ENCODE results near the gene SHMT2. TPM values are rescaled to one million over a fixed set of nuclear protein-coding genes. Genes with fewer than 3 reads are reported as not detected.

SHMT2 gene
- total RNA-seq, 2 donors from 2014 or later, result 76.7 to 134 TPM

DNA sequence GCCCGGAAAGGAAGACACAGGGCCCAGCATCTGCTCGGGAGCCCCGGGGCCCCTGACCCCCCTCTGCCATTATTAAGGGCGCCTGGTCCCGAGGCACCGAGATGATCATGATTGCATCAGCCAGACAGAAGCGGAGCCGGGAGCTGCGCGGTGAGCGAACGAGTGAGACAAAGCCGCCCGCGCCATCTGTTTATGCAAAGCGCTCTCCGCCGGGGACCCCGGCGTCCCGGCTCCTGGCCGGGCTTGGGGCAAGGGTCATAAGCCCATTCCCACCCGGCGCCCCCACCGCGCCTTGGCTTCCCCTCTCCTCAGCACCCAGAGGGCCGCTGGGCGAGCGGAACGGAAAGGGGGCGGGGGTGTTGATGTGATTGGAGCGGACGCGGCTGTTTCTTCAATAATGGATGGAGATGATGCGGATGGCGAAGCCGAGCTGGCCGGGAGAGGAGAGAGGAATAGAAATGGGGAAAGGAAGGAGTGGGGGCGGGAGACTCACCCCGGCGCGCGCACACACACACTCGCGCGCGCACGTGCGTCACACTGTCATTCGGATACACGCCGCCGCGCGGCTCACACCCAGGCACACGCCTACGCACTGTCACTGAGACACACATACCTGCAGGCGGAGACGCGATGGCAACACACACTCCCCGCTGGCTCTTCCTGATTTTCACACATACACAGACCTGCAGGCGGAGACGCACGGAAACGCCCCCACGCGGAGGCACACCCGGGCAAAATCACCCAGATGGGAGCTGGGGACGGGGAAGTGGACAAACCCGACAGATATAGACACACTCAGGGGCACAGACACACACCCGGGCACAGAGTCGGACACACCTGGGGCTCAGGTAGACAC lies 10.8 kb downstream of the SHMT2 start:
- Histone ChIP-seq H3K4me1 (ENCODE audit: control insufficient read depth, insufficient read depth, low read length) (peaks cover 6% of the 10 kb centered on the region), H3K27me3 (ENCODE audit: control insufficient read depth, insufficient read depth, low read length, poor library complexity, severe bottlenecking) (peaks cover 88% of the 10 kb centered on the region), H3K4me3 (ENCODE audit: low read length) (peak overlapping the region; percentile 67), H3K9ac (ENCODE audit: extremely low read depth, low read length, poor library complexity, severe bottlenecking) (peak overlapping the region; percentile 15), H3K9me3 (ENCODE audit: control insufficient read depth, low read length) (no peaks in the 10 kb centered on the region), H3K36me3 (ENCODE audit: control insufficient read depth, insufficient read depth, low read length) (no peaks in the 10 kb centered on the region), H3K27ac (ENCODE audit: low read depth, low read length) (peak overlapping the region; percentile 92)
- DNase-seq, result peak; percentile 83
- no peaks in the 10 kb centered on the region for H3K9me3 Mint-ChIP-seq
- peak overlapping the region; percentile 78 for H3K27ac Mint-ChIP-seq
- no peaks in the 10 kb centered on the region for H3K36me3 Mint-ChIP-seq (ENCODE audit: low read depth)
- TF ChIP-seq, protein P1, sequence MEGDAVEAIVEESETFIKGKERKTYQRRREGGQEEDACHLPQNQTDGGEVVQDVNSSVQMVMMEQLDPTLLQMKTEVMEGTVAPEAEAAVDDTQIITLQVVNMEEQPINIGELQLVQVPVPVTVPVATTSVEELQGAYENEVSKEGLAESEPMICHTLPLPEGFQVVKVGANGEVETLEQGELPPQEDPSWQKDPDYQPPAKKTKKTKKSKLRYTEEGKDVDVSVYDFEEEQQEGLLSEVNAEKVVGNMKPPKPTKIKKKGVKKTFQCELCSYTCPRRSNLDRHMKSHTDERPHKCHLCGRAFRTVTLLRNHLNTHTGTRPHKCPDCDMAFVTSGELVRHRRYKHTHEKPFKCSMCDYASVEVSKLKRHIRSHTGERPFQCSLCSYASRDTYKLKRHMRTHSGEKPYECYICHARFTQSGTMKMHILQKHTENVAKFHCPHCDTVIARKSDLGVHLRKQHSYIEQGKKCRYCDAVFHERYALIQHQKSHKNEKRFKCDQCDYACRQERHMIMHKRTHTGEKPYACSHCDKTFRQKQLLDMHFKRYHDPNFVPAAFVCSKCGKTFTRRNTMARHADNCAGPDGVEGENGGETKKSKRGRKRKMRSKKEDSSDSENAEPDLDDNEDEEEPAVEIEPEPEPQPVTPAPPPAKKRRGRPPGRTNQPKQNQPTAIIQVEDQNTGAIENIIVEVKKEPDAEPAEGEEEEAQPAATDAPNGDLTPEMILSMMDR (conservative IDR thresholded peaks at IDR 0.05), result no peak
- 0 to 2% methylated on average over 20 to 72 of the region's 72 CpGs for WGBS, 2 experiments (ENCODE audit: insufficient coverage in 1 of 2, insufficient read length in 1 of 2)
- peaks cover 95% of the 10 kb centered on the region for H3K27me3 Mint-ChIP-seq (ENCODE audit: insufficient read depth)
- peak overlapping the region; percentile 40 for H3K4me3 Mint-ChIP-seq
- peaks cover 31% of the 10 kb centered on the region for H3K4me1 Mint-ChIP-seq

DNA sequence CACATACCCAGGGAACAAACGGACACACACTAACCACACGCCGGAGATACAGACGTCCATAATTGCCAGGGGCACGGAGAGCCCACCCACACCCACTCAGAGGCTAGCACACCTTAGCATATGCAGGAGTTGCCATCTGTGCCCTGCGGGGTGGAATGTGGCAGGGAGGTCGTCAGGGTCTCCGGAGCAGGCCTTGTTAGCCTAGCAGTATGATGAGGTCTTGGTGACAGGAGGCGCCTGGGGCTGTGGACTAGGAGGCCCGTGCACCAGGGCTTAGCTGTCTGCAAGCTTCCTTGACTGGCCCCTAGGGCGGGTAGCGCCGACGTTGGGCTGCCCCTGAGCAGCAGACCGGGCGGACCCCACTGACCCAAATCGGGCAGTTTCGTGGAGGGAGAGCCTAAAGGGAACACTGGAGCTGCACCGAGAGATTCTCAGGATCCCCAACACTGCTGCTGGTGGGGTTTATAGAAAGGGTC lies 11.5 kb downstream of the SHMT2 start:
- 12 to 17% methylated on average over 13 to 19 of the region's 19 CpGs for WGBS, 2 experiments (ENCODE audit: insufficient coverage in 1 of 2, insufficient read length in 1 of 2)
- Histone ChIP-seq H3K27ac (ENCODE audit: low read depth, low read length) (peak overlapping the region; percentile 92), H3K4me1 (ENCODE audit: control insufficient read depth, insufficient read depth, low read length) (peaks cover 6% of the 10 kb centered on the region), H3K9me3 (ENCODE audit: control insufficient read depth, low read length) (no peaks in the 10 kb centered on the region), H3K9ac (ENCODE audit: extremely low read depth, low read length, poor library complexity, severe bottlenecking) (no peak overlapping the region), H3K4me3 (ENCODE audit: low read length) (no peak overlapping the region), H3K27me3 (ENCODE audit: control insufficient read depth, insufficient read depth, low read length, poor library complexity, severe bottlenecking) (peaks cover 81% of the 10 kb centered on the region), H3K36me3 (ENCODE audit: control insufficient read depth, insufficient read depth, low read length) (no peaks in the 10 kb centered on the region)
- DNase-seq, result peak; percentile 88
- Mint-ChIP-seq H3K4me1 (peaks cover 30% of the 10 kb centered on the region), H3K27ac (no peak overlapping the region), H3K27me3 (ENCODE audit: insufficient read depth) (peaks cover 89% of the 10 kb centered on the region), H3K4me3 (peak overlapping the region; percentile 40), H3K36me3 (ENCODE audit: low read depth) (no peaks in the 10 kb centered on the region), H3K9me3 (no peaks in the 10 kb centered on the region)
- TF ChIP-seq, protein P1 (conservative IDR thresholded peaks at IDR 0.05), result peak; percentile 53

DNA sequence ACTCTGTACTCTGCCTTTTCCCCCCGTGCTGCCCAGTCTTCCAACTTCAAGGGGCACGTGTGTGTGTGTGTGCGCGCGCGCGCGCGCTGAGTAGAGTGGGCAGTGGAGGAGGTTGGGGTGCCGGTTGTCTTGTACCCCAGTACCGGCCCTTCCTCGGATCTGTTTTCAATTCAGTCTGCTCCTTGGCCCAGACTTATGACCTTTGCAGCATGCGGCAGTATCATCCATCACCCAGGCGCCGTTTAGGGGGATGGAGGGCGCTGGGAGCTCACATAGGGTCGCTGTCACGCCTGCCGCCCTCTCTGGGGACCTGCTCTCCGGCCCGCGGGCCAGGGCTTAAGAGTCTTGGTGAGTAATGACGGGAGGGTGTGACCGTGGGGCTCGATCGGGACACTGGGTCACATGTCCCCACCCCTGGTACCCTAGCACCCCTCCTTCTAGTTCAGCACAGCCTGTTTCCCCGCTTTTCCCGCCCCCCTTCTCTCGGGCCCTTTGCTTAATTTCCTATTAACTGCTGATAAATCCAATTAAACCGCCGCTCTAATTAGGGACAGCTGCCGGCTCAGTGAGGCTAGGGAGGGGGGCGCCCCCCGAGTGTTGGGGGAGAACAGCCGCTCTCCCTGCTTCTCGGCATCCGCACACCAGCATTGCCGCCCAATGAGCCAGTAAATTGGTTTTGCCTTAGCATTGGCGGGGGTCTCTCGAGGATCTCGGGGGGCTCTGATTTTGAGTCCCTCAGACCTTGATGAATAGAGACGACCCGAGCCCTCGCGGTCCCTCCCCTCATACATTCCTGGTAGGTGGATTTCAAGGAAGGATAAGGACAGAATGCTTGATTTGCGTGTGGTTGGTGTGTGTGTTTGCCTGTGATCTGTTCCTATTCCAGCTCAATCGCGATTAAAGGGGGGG lies 12.1 kb downstream of the SHMT2 start:
- H3K4me1 Mint-ChIP-seq, result peaks cover 30% of the 10 kb centered on the region
- Histone ChIP-seq H3K27me3 (ENCODE audit: control insufficient read depth, insufficient read depth, low read length, poor library complexity, severe bottlenecking) (peaks cover 74% of the 10 kb centered on the region), H3K4me3 (ENCODE audit: low read length) (no peak overlapping the region), H3K4me1 (ENCODE audit: control insufficient read depth, insufficient read depth, low read length) (peaks cover 6% of the 10 kb centered on the region), H3K9me3 (ENCODE audit: control insufficient read depth, low read length) (no peaks in the 10 kb centered on the region), H3K36me3 (ENCODE audit: control insufficient read depth, insufficient read depth, low read length) (no peaks in the 10 kb centered on the region), H3K27ac (ENCODE audit: low read depth, low read length) (peak overlapping the region; percentile 66), H3K9ac (ENCODE audit: extremely low read depth, low read length, poor library complexity, severe bottlenecking) (no peak overlapping the region)
- no peaks in the 10 kb centered on the region for H3K9me3 Mint-ChIP-seq
- DNase-seq, result peak; percentile 67
- H3K4me3 Mint-ChIP-seq, result no peak overlapping the region
- peaks cover 82% of the 10 kb centered on the region for H3K27me3 Mint-ChIP-seq (ENCODE audit: insufficient read depth)
- 10 to 16% methylated on average over 16 to 47 of the region's 48 CpGs for WGBS, 2 experiments (ENCODE audit: insufficient coverage in 1 of 2, insufficient read length in 1 of 2)
- no peak overlapping the region for H3K27ac Mint-ChIP-seq
- TF ChIP-seq, protein P1 (conservative IDR thresholded peaks at IDR 0.05), result no peak
- H3K36me3 Mint-ChIP-seq (ENCODE audit: low read depth), result peaks cover 2% of the 10 kb centered on the region

Data from endodermal cell (in vitro differentiated cells).